Endothelial cell of umbilical vein (primary cell): ENCODE results near the gene EEF1AKMT1. TPM values are rescaled to one million over a fixed set of nuclear protein-coding genes. Genes with fewer than 3 reads are reported as not detected.

Experiments
- BruUV-seq: library from RNA; stranded (reverse); fragments of 400-500 nt; replicated peaks from 2 replicates; lab custom pipeline; 2021; lab: Mats Ljungman, UMichigan
- CTCF ChIA-PET: fragments of 300-600, 350-600 bp; sonication (Branson Sonifier 250); formaldehyde crosslinking; loops from one replicate; lab custom pipeline; 2021; ENCODE audit warnings: antibody characterized with exemption, inconsistent platforms; lab: Charles Lee
- POLR2A ChIA-PET: fragments of 300-600, 350-600 bp; sonication (Branson Sonifier 250); formaldehyde crosslinking; loops from one replicate; lab custom pipeline; 2021; ENCODE audit warnings: antibody characterized with exemption, inconsistent platforms; lab: Charles Lee
- DNase-seq: peaks from one replicate; pipeline ENCODE4 v3.0.0-alpha.2; 2011; ENCODE audit warnings: low read depth, low spot score
- FAIRE-seq: peaks from 2 replicates; lab custom pipeline; 2011; peaks lifted over from hg19 to GRCh38; lab: Jason Lieb, UNC
- H2AFZ ChIP-seq: 2 replicates; pipeline ENCODE4 v1.6.0; 2012; ENCODE audit warnings: low read depth, low read length, control low read depth, inconsistent platforms
- H3K27ac ChIP-seq: 2 replicates; pipeline ENCODE4 v1.5.1; 2011; ENCODE audit warnings: low read depth, mild to moderate bottlenecking, control low read depth, low read length, moderate library complexity; ENCODE audit not compliant: insufficient read depth
- H3K27me3 ChIP-seq, 2 experiments: 2 replicates each; pipeline versions ENCODE4 v1.6.0 to v1.6.1; 2011; ENCODE audit warnings: low read length in 2 of 2, mixed read lengths in 1 of 2; ENCODE audit not compliant: control insufficient read depth in 2 of 2, insufficient read depth in 2 of 2
- H3K36me3 ChIP-seq, 2 experiments: 2 replicates in 1 of 2; 3 replicates in 1 of 2; pipeline ENCODE4 v1.5.1; 2011; ENCODE audit warnings: low read length in 2 of 2, mild to moderate bottlenecking in 1 of 2, moderate library complexity in 1 of 2; ENCODE audit not compliant: control insufficient read depth in 2 of 2, insufficient read depth in 2 of 2; ENCODE audit errors: extremely low read depth in 1 of 2
- H3K4me1 ChIP-seq: 3 replicates; pipeline ENCODE4 v1.5.1; 2011; ENCODE audit warnings: mild to moderate bottlenecking, low read length; ENCODE audit not compliant: control insufficient read depth, insufficient read depth; ENCODE audit errors: extremely low read depth
- H3K4me2 ChIP-seq: 2 replicates; pipeline ENCODE4 v1.6.1; 2011; ENCODE audit warnings: low read length, control low read depth, mixed read lengths; ENCODE audit not compliant: insufficient read depth
- H3K4me3 ChIP-seq, 3 experiments: fragments of 200-600 bp in 1 of 3; sonication (generic), shearing (Covaris generic) in 1 of 3; replicated peaks in 1 of 3; 2 replicates each; pipeline ENCODE4 v1.5.1; 2011 to 2016; ENCODE audit warnings: control low read depth in 3 of 3, low read length in 3 of 3, mild to moderate bottlenecking in 2 of 3, inconsistent platforms in 1 of 3, low read depth in 1 of 3, moderate library complexity in 1 of 3; ENCODE audit not compliant: insufficient read depth in 1 of 3
- H3K79me2 ChIP-seq: 2 replicates; pipeline ENCODE4 v1.6.0; 2012; ENCODE audit warnings: low read length, inconsistent platforms; ENCODE audit not compliant: control insufficient read depth, insufficient read depth
- H3K9ac ChIP-seq: replicated peaks from 2 replicates; pipeline ENCODE3; 2011; ENCODE audit warnings: low read length, control low read depth; ENCODE audit not compliant: insufficient read depth; ENCODE audit errors: extremely low read depth
- H3K9me1 ChIP-seq: replicated peaks from 3 replicates; pipeline ENCODE4 v1.6.0; 2011; ENCODE audit warnings: mild to moderate bottlenecking, low read length; ENCODE audit not compliant: control insufficient read depth, insufficient read depth; ENCODE audit errors: extremely low read depth
- H3K9me3 ChIP-seq: replicated peaks from 2 replicates; pipeline ENCODE4 v1.5.1; 2012; ENCODE audit warnings: low read length, inconsistent platforms; ENCODE audit not compliant: control insufficient read depth, insufficient read depth
- H4K20me1 ChIP-seq: replicated peaks from 2 replicates; pipeline ENCODE3; 2011; ENCODE audit warnings: mild to moderate bottlenecking, low read length; ENCODE audit not compliant: control insufficient read depth, insufficient read depth; ENCODE audit errors: extremely low read depth
- EZH2 ChIP-seq: IDR thresholded peaks from 2 replicates; pipeline ENCODE4 v1.6.1; 2012; ENCODE audit warnings: borderline replicate concordance, low read depth, mild to moderate bottlenecking, moderate library complexity, low read length, inconsistent platforms; ENCODE audit not compliant: severe bottlenecking
- FOS ChIP-seq: IDR thresholded peaks from 2 replicates; pipeline ENCODE4 v1.6.1; 2011; ENCODE audit warnings: mild to moderate bottlenecking, low read length, moderate library complexity, borderline replicate concordance; ENCODE audit not compliant: insufficient read depth
- GATA2 ChIP-seq: IDR thresholded peaks from 2 replicates; pipeline ENCODE4 v1.7.0; 2011; ENCODE audit warnings: low read depth, mild to moderate bottlenecking, moderate library complexity, mixed read lengths, low read length; ENCODE audit not compliant: insufficient read length, insufficient read depth
- JUN ChIP-seq: IDR thresholded peaks from 2 replicates; pipeline ENCODE4 v1.6.1; 2011; ENCODE audit warnings: borderline replicate concordance, low read depth; ENCODE audit not compliant: insufficient read length, insufficient read depth
- MYC ChIP-seq: IDR thresholded peaks from one replicate; pipeline ENCODE4 v1.6.1; 2011; ENCODE audit warnings: mild to moderate bottlenecking, low read depth, low read length
- POLR2A ChIP-seq: IDR thresholded peaks from 2 replicates; pipeline ENCODE4 v1.6.1; 2012; ENCODE audit warnings: low read depth, mild to moderate bottlenecking, control low read depth, low read length
- POLR2AphosphoS5 ChIP-seq: IDR thresholded peaks from 2 replicates; pipeline ENCODE4 v1.6.1; 2012; ENCODE audit warnings: low read depth, mild to moderate bottlenecking, control low read depth, low read length, moderate library complexity; ENCODE audit not compliant: insufficient read depth
- dilution Hi-C: fragments of 300-500 bp; cut with MboI; formaldehyde crosslinking; loops from one replicate; pipeline ENCODE4 v1.15.0; 2019; ENCODE audit warnings: low sequenced_read_pairs; ENCODE audit not compliant: extremely low pct_ligation_motif_present
- intact Hi-C: fragments of 100-400 bp; cut with micrococcal nuclease; formaldehyde crosslinking; loops from one replicate; pipeline ENCODE4 v1.10.0; 2022
- polyA plus RNA-seq, 4 experiments: library from polyadenylated mRNA; depleted of rRNA in 3 of 4; stranded (reverse) in 3 of 4; unstranded in 1 of 4; fragments of >200 nt; gene quantifications; 2 replicates each; pipeline versions ENCODE4 v1.2.1 to v1.2.3, GENCODE V29; 2011 to 2012; ENCODE audit warnings: missing spikeins in 1 of 4
- total RNA-seq: library from RNA; stranded (reverse); gene quantifications from 2 replicates; pipeline ENCODE4 v1.2.3, GENCODE V29; 2021
- TF ChIP-seq, protein P1 (sequence below): IDR thresholded peaks from 2 replicates; pipeline ENCODE4 v1.6.1; 2011; ENCODE audit not compliant: insufficient read depth, insufficient read length
- TF ChIP-seq, protein P2 (sequence below), 2 donors: IDR thresholded peaks; 1 replicate in 1 of 2; 2 replicates in 1 of 2; pipeline ENCODE4 v1.5.1; 2011; ENCODE audit warnings: low read length in 2 of 2, mild to moderate bottlenecking in 2 of 2, moderate library complexity in 2 of 2, control low read depth in 1 of 2, inconsistent platforms in 1 of 2, low read depth in 1 of 2; ENCODE audit not compliant: insufficient read depth in 1 of 2; ENCODE audit errors: extremely low read depth in 1 of 2

Gene EEF1AKMT1
- total and polyA plus RNA-seq, 2 donors (not counting 3 experiments of a cell fraction or from before 2014, with no cell fraction given) = 9.0 to 11.1 TPM

- H4K20me1 ChIP-seq = no peaks in the 10 kb centered on the region
- H3K9me1 ChIP-seq = no peaks in the 10 kb centered on the region
- intact Hi-C loops (loop anchor here (10.0 kb wide), 1 partner anchor 177 kb away; the partner anchor contains the start of gene CRYL1), dilution Hi-C loops (no loop called here)
- H3K4me3 ChIP-seq = no peak overlapping the region
- H3K79me2 ChIP-seq = no peaks in the 10 kb centered on the region
- H3K36me3 ChIP-seq = no peaks in the 10 kb centered on the region
- no peaks in the 10 kb centered on the region for H3K27me3 ChIP-seq
- DNase-seq (no peak), FAIRE-seq (no peak)
- ChIA-PET CTCF (interaction anchor here (0.8 kb wide), 1 partner anchor 209 kb away, joined by 3 read pairs; no protein-coding TSS in a partner anchor), POLR2A (interaction anchor here (0.9 kb wide), 1 partner anchor 134 kb away, joined by 5 read pairs; no protein-coding TSS in a partner anchor)
- H3K27ac ChIP-seq = no peak overlapping the region
- TF ChIP-seq POLR2AphosphoS5 (no peak), MYC (no peak), FOS (no peak), EZH2 (no peak), GATA2 (no peak), JUN (no peak), POLR2A (no peak)
- TF ChIP-seq, protein P1, sequence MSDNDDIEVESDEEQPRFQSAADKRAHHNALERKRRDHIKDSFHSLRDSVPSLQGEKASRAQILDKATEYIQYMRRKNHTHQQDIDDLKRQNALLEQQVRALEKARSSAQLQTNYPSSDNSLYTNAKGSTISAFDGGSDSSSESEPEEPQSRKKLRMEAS = no peak
- TF ChIP-seq, protein P2, sequence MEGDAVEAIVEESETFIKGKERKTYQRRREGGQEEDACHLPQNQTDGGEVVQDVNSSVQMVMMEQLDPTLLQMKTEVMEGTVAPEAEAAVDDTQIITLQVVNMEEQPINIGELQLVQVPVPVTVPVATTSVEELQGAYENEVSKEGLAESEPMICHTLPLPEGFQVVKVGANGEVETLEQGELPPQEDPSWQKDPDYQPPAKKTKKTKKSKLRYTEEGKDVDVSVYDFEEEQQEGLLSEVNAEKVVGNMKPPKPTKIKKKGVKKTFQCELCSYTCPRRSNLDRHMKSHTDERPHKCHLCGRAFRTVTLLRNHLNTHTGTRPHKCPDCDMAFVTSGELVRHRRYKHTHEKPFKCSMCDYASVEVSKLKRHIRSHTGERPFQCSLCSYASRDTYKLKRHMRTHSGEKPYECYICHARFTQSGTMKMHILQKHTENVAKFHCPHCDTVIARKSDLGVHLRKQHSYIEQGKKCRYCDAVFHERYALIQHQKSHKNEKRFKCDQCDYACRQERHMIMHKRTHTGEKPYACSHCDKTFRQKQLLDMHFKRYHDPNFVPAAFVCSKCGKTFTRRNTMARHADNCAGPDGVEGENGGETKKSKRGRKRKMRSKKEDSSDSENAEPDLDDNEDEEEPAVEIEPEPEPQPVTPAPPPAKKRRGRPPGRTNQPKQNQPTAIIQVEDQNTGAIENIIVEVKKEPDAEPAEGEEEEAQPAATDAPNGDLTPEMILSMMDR (IDR thresholded peaks at IDR 0.05; ENCODE audit: extremely low read depth in 1 of 2, insufficient read depth in 1 of 2, low read depth in 1 of 2, low read length in 2 of 2) = no peak
- H3K4me1 ChIP-seq = peaks cover 8% of the 10 kb centered on the region
- no peak overlapping the region for H2AFZ ChIP-seq
- H3K9ac ChIP-seq = no peak overlapping the region
- no peaks in the 10 kb centered on the region for H3K9me3 ChIP-seq
- no peak overlapping the region for H3K4me2 ChIP-seq
- no TSS peak for BruUV-seq
These were observed 72.3 kb downstream of the EEF1AKMT1 start for GRCh38 chr13:20701461-20701860.
